BE2C (cell line): ENCODE measurements around the gene ZNF335.

ENCODE experiments used
- DNase-seq: peaks from one replicate; pipeline ENCODE4 v3.0.0-alpha.2; 2020
- H3K27me3 ChIP-seq: fragments of 250-450 bp; sonication (Bioruptor Pico); 2 replicates; pipeline ENCODE4 v1.5.1; 2020; ENCODE audit warnings: mild to moderate bottlenecking
- H3K36me3 ChIP-seq: fragments of 250-450 bp; sonication (Bioruptor Pico); 2 replicates; pipeline ENCODE4 v1.5.1; 2020; ENCODE audit warnings: mild to moderate bottlenecking
- H3K4me1 ChIP-seq: fragments of 250-450 bp; sonication (Bioruptor Pico); 2 replicates; pipeline ENCODE4 v1.5.1; 2020
- H3K4me3 ChIP-seq: 2 replicates; pipeline ENCODE4 v1.5.1; 2011; ENCODE audit warnings: low read depth, low read length
- H3K9me3 ChIP-seq: fragments of 250-450 bp; sonication (Bioruptor Pico); 2 replicates; pipeline ENCODE4 v1.5.1; 2020
- TF ChIP-seq, protein P1 (sequence below): IDR thresholded peaks from 2 replicates; pipeline ENCODE4 v1.5.1; 2012; ENCODE audit warnings: mild to moderate bottlenecking, low read depth, low read length

ZNF335 gene

DNA sequence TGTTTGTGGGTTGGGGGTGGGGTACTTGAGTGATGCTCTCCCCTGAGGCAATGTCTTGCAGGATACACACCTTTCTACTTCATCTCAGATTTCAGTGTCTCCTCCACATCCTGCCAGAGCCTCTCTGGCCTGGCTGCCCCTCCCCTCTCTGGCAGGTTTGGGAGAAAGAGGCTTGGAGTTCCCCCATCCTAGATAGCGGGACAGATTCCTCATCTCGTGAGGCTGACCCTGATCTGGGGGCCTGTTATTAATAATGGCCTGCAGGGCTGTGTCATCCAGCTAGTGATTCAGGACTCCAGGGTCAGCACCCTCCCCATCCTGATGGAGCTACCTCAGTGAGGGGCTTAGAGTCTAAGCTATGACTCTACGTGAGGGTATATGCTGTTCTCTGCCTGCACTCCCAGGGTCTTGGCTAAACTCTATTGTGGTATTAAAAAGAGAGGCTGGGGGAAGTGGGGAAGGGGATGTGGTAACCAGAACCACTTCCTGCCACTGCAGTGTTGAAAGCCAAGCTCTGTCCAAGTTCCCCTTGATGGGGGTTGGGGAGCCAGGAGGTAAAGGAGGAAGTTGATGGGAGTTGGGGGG, 33.0 kb upstream of the ZNF335 start:
- DNase-seq = no peak
- TF ChIP-seq, protein P1, sequence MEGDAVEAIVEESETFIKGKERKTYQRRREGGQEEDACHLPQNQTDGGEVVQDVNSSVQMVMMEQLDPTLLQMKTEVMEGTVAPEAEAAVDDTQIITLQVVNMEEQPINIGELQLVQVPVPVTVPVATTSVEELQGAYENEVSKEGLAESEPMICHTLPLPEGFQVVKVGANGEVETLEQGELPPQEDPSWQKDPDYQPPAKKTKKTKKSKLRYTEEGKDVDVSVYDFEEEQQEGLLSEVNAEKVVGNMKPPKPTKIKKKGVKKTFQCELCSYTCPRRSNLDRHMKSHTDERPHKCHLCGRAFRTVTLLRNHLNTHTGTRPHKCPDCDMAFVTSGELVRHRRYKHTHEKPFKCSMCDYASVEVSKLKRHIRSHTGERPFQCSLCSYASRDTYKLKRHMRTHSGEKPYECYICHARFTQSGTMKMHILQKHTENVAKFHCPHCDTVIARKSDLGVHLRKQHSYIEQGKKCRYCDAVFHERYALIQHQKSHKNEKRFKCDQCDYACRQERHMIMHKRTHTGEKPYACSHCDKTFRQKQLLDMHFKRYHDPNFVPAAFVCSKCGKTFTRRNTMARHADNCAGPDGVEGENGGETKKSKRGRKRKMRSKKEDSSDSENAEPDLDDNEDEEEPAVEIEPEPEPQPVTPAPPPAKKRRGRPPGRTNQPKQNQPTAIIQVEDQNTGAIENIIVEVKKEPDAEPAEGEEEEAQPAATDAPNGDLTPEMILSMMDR = no peak
- no peak overlapping the region for H3K4me3 ChIP-seq
- no peaks in the 10 kb centered on the region for H3K9me3 ChIP-seq
- no peaks in the 10 kb centered on the region for H3K4me1 ChIP-seq
- H3K36me3 ChIP-seq = no peaks in the 10 kb centered on the region
- peaks cover 48% of the 10 kb centered on the region for H3K27me3 ChIP-seq

DNA sequence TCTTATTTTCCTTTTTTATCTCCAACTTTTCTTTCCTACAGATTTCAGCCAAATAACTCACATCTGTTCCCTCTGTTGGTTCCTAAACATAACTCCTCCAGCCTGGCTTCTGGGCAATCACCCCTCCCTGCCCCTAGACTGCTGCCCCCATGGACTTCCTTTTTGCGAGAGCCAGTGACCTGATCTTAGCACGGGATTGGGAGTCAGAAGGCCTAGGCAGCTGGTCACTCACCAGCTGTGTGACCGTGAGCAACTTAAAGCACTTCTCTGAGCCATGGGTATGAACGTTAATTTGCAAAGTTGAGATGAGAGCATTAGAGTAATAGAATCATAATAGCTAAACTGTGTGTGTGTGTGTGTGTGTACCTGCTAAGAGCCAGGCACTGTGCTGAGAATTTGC, 32.2 kb upstream of the ZNF335 start:
- H3K4me1 ChIP-seq = no peaks in the 10 kb centered on the region
- H3K27me3 ChIP-seq = peaks cover 41% of the 10 kb centered on the region
- no peak overlapping the region for H3K4me3 ChIP-seq
- DNase-seq = no peak
- TF ChIP-seq, protein P1 = no peak
- H3K36me3 ChIP-seq = no peaks in the 10 kb centered on the region
- H3K9me3 ChIP-seq = no peaks in the 10 kb centered on the region

DNA sequence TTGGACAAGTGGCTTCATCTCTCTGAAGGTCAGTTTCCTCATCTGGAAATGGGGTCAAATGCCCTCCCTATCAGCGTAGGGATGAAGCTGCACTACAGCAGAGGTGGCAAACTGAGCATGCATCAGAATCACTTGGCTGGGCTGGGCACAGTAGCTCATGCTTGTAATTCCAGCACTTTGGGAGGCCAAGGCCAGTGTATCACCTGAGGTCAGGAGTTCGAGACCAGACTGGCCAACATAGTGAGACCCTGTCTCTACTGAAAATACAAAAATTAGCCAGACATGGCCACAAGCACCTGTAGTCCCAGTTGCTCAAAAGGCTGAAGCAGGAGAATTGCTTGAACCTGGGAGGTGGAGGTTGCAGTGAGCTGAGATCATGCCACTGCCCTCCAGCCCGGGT, 30.0 kb upstream of the ZNF335 start:
- H3K9me3 ChIP-seq = no peaks in the 10 kb centered on the region
- peaks cover 20% of the 10 kb centered on the region; the same call in 1 of the 2 replicates for H3K27me3 ChIP-seq
- DNase-seq = no peak
- H3K36me3 ChIP-seq = no peaks in the 10 kb centered on the region
- TF ChIP-seq, protein P1 = no peak
- H3K4me1 ChIP-seq = no peaks in the 10 kb centered on the region
- no peak overlapping the region for H3K4me3 ChIP-seq

DNA sequence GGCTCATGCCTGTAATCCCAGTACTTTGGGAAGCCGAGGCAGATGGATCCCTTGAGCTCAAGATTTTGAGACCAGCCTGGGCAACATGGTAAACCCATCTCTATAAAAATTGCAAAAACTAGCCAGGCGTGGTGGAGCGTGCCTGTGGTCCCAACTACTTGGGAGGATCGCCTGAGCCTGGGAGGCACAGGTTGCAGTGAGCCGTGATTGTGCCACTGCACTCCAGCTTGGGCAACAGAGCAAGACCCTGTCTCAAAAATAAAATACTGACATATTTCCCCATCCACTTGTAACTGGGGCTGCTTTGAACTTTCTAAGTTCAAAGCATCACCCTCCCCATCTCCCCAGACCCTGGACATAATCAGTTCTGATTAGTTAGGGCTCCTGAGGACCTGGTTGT, 29.5 kb upstream of the ZNF335 start:
- no peak overlapping the region for H3K4me3 ChIP-seq
- no peaks in the 10 kb centered on the region for H3K4me1 ChIP-seq
- H3K9me3 ChIP-seq = no peaks in the 10 kb centered on the region
- no peaks in the 10 kb centered on the region for H3K36me3 ChIP-seq
- TF ChIP-seq, protein P1 = no peak
- H3K27me3 ChIP-seq = peaks cover 15% of the 10 kb centered on the region; the same call in 1 of the 2 replicates
- DNase-seq = no peak

DNA sequence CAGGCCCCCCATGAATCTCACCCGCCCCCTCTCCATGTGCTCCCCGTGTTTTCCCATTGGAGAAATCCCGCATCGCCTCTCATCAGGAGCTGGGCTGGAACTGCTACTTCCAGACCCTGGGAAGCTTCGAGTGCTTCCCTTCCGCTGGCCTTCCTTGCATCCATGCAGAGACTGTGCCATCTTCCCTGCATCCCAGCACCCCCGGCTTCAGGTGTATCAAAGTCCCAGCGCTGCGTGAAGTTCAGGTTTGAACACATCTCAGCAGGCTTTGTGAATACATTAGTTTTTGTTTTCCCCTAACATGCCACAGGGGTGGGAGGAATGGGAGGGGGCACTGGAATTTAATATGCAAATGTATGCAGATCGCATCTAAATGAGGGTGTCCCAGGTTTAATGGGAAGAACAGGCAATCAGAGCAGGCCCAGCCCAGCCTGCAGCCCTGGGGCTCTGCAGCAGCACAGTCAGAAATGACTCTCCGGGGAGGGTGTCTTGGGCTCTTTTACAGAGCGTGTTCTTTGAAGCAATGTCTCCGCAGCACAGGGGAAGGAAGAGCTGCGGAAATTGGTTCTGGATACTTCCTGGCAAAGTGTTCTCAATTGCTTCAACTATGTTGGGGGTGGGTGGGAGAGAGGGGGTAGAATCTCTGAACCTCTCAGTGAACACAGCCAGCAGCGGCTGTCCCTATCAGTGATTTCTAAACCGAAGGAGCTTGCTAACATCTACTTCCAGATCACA, 28.4 kb upstream of the ZNF335 start:
- Histone ChIP-seq H3K4me1 (no peaks in the 10 kb centered on the region), H3K4me3 (no peak overlapping the region), H3K9me3 (no peaks in the 10 kb centered on the region), H3K27me3 (peaks cover 5% of the 10 kb centered on the region; the same call in 1 of the 2 replicates), H3K36me3 (no peaks in the 10 kb centered on the region)
- TF ChIP-seq, protein P1 = no peak
- DNase-seq = no peak
